OCI-LY7 (cell line): ENCODE data around the gene TLCD1. TPM values are rescaled to one million over a fixed set of nuclear protein-coding genes. Genes with fewer than 3 reads are reported as not detected.

Source experiments
- BruUV-seq: library from RNA; stranded (reverse); fragments of 400-500 nt; replicated peaks from 2 replicates; lab custom pipeline; 2021; lab: Mats Ljungman, UMichigan
- CTCF ChIA-PET: fragments of 300-600 bp; sonication (Branson Sonifier 250); formaldehyde crosslinking; loops from one replicate; lab custom pipeline; 2022; ENCODE audit warnings: antibody characterized with exemption; ENCODE audit not compliant: unreplicated experiment; lab: Charles Lee
- POLR2A ChIA-PET: fragments of 300-600 bp; sonication (Branson Sonifier 250); formaldehyde crosslinking; loops from one replicate; lab custom pipeline; 2022; ENCODE audit warnings: antibody characterized with exemption; lab: Charles Lee
- DNase-seq: peaks from one replicate; pipeline ENCODE4 v3.0.0-alpha.2; 2015; ENCODE audit warnings: low spot score
- H2AFZ ChIP-seq: fragments of 200-600 bp; sonication (generic), shearing (Covaris generic); 2 replicates; pipeline ENCODE4 v1.6.1; 2014; ENCODE audit warnings: mild to moderate bottlenecking, antibody characterized with exemption, low read length, moderate library complexity
- H3K27ac ChIP-seq: fragments of 200-600 bp; sonication (generic); 2 replicates; pipeline ENCODE4 v1.5.1; 2014; ENCODE audit warnings: mixed run types, low read depth, mild to moderate bottlenecking, moderate library complexity, low read length, inconsistent platforms; ENCODE audit not compliant: poor library complexity, severe bottlenecking
- H3K36me3 ChIP-seq: fragments of 200-600 bp; sonication (generic); 2 replicates; pipeline ENCODE4 v1.6.1; 2014; ENCODE audit warnings: mild to moderate bottlenecking, antibody characterized with exemption, low read length, moderate library complexity, mixed read lengths; ENCODE audit not compliant: insufficient read depth
- H3K4me1 ChIP-seq: fragments of 200-600 bp; sonication (generic); 2 replicates; pipeline ENCODE4 v1.5.1; 2014; ENCODE audit warnings: mild to moderate bottlenecking, low read length; ENCODE audit not compliant: insufficient read depth, poor library complexity, severe bottlenecking
- H3K4me2 ChIP-seq: fragments of 200-600 bp; sonication (generic); 2 replicates; pipeline ENCODE4 v1.6.1; 2014; ENCODE audit warnings: mild to moderate bottlenecking, low read length
- H3K4me3 ChIP-seq: fragments of 200-600 bp; sonication (generic); 2 replicates; pipeline ENCODE4 v1.5.1; 2014; ENCODE audit warnings: mild to moderate bottlenecking, low read depth, low read length; ENCODE audit not compliant: poor library complexity, severe bottlenecking
- H3K79me2 ChIP-seq: fragments of 200-600 bp; sonication (generic); 2 replicates; pipeline ENCODE4 v1.6.1; 2016; ENCODE audit warnings: low read depth, mild to moderate bottlenecking, low read length, moderate library complexity, mixed read lengths; ENCODE audit not compliant: insufficient read depth
- H3K9me2 ChIP-seq: fragments of 200-600 bp; sonication (generic); 2 replicates; pipeline ENCODE4 v1.6.1; 2016; ENCODE audit warnings: mild to moderate bottlenecking, low read length, mixed read lengths; ENCODE audit not compliant: insufficient read depth
- H3K9me3 ChIP-seq: fragments of 200-600 bp; sonication (generic); 2 replicates; pipeline ENCODE4 v1.6.1; 2014; ENCODE audit warnings: mild to moderate bottlenecking, mixed run types, low read length, mixed read lengths
- H4K20me1 ChIP-seq: fragments of 200-600 bp; sonication (generic); 2 replicates; pipeline ENCODE4 v1.6.1; 2014; ENCODE audit warnings: mild to moderate bottlenecking, antibody characterized with exemption, low read length, moderate library complexity, mixed read lengths; ENCODE audit not compliant: insufficient read depth
- CTCF ChIP-seq: fragments of 200-600 bp; sonication (generic); conservative IDR thresholded peaks from 2 replicates; pipeline ENCODE4 v1.5.1; 2014; ENCODE audit warnings: mild to moderate bottlenecking, antibody characterized with exemption, low read length, moderate library complexity, mixed read lengths
- EZH2phosphoT487 ChIP-seq: fragments of 200-600 bp; sonication (generic); IDR thresholded peaks from 2 replicates; pipeline ENCODE4 v1.6.1; 2018; ENCODE audit warnings: low read depth, borderline replicate concordance, mild to moderate bottlenecking, mixed run types, antibody characterized with exemption, low read length, moderate library complexity, mixed read lengths
- intact Hi-C: fragments of 100-400 bp; cut with micrococcal nuclease; formaldehyde crosslinking; loops from one replicate; pipeline ENCODE4 v1.10.0; 2022; ENCODE audit not compliant: unreplicated experiment
- total RNA-seq, 2 experiments: library from RNA; depleted of rRNA in 1 of 2; stranded (reverse); fragments of >200 nt in 1 of 2; shearing (Covaris generic) in 1 of 2; gene quantifications; 2 replicates each; pipeline ENCODE4 v1.2.3, GENCODE V29; 2014 to 2022

Gene TLCD1
- total RNA-seq, 2 experiments from 2014 or later, result 0.28 to 2.5 TPM

- H3K4me3 ChIP-seq, result no peak overlapping the region
- H3K4me1 ChIP-seq, result no peaks in the 10 kb centered on the region
- H4K20me1 ChIP-seq, result no peaks in the 10 kb centered on the region
- ChIA-PET POLR2A (interaction anchor here (2.2 kb wide), 1 partner anchor 29 kb away, joined by 6 read pairs; no protein-coding TSS in a partner anchor), CTCF (interaction anchor here (0.6 kb wide), 1 partner anchor 11 kb away, joined by 6 read pairs; no protein-coding TSS in a partner anchor)
- no peak for DNase-seq
- intact Hi-C loops, result no loop called here
- H3K4me2 ChIP-seq, result no peak overlapping the region
- H3K36me3 ChIP-seq, result peaks cover 36% of the 10 kb centered on the region
- no peaks in the 10 kb centered on the region for H3K9me2 ChIP-seq
- H3K9me3 ChIP-seq, result no peaks in the 10 kb centered on the region
- H3K79me2 ChIP-seq, result no peaks in the 10 kb centered on the region
- H3K27ac ChIP-seq, result no peak overlapping the region
- no TSS peak for BruUV-seq
- no peak overlapping the region for H2AFZ ChIP-seq
- TF ChIP-seq CTCF (no peak), EZH2phosphoT487 (no peak)
Measured at GRCh38 chr17:28756049-28756804, 30.2 kb upstream of the TLCD1 start.

GRCh38 chr17:28755486-28755885 is 29.5 kb upstream of the TLCD1 start:
- no TSS peak for BruUV-seq
- intact Hi-C loops, result no loop called here
- ChIA-PET CTCF (no interaction called here), POLR2A (no interaction called here)
- Histone ChIP-seq H3K4me3 (no peak overlapping the region), H3K36me3 (peaks cover 43% of the 10 kb centered on the region), H3K27ac (no peak overlapping the region), H3K9me3 (no peaks in the 10 kb centered on the region), H3K4me1 (peaks cover under 1% of the 10 kb centered on the region), H3K4me2 (no peak overlapping the region), H2AFZ (no peak overlapping the region), H3K79me2 (peaks cover 4% of the 10 kb centered on the region; the same call in 1 of the 2 replicates), H4K20me1 (peaks cover 2% of the 10 kb centered on the region; the same call in 1 of the 2 replicates), H3K9me2 (no peaks in the 10 kb centered on the region)
- TF ChIP-seq CTCF, result no peak
- no peak for TF ChIP-seq EZH2phosphoT487
- no peak for DNase-seq
